Measurements from ENCODE around the gene ZNF341.

ZNF341 gene

DNA sequence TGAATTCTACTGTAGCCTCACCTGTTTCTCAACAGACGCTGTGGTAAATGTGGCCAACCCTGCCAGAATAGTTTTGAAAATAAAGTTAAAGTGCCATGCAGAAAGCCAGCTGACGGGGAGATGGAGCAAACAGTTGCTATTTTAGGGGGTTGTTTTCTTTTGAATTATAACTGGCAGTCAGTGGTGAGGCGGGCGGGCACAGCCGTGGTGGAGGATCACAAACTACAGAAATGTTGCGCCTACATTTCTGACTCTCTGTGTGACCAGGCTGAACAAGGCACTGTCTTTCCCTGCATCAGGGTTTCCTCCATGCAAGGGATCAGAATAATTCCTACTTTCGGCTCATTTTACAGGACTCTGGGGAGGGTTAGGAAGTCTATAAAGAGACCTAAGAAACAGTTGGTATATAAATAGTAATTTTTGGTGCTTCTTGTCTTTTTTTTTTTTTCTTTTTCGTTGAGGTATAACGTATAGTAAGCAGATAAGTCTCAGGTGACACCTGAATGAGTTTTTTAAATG is 96.6 kb downstream of the ZNF341 start:
- no peak for DNase-seq

DNA sequence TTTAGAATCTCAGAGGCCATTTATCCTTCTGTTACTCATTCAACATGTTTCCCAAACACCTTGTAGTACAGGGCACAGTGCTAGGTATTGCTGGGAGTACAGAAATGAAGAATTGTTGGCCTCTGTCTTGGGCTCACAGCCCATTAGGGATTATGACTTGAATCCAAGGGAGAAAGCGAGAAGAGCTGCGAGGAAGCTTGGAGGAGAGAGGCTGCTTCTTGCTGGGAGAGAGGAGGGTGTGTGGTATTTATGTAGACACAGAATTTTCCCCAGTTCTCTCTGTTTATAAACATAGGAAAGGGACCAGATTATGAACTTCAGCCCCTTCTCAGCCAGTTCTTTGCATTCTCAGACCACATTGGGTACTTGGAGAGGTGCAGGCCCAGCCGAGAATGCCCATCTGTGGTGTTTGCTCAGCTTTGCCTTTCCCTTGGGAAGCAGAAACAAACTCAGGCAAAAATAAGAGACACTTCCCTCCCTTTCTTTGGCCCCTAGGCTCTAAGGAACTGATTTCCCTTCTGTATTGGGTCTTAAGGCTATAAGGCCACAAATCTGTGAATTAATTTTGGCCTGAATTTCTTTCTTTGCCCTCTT is 97.3 kb downstream of the ZNF341 start:
- no peak for DNase-seq

DNA sequence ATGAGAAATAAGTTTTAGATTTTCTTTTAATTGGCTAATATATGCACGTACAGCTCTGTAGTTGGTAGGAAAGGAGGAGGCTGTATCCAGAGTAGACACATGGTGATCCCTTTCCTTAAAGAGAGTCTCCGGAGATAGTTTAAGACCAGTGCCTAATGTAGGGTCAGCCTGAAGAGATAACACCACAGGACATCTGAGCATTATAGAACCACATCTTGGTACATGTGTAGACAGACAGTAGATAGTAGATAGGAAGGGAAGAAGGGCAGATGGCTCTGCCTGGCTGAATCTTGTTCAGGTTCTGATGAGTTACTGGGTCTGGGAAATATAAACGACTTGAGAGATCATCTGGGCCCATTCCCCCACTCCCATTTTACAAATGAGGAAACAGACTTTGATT is 97.8 kb downstream of the ZNF341 start:
- DNase-seq: no peak

GRCh38 chr20:33830371-33830770 is 98.6 kb downstream of the ZNF341 start:
- no peak for DNase-seq

DNA sequence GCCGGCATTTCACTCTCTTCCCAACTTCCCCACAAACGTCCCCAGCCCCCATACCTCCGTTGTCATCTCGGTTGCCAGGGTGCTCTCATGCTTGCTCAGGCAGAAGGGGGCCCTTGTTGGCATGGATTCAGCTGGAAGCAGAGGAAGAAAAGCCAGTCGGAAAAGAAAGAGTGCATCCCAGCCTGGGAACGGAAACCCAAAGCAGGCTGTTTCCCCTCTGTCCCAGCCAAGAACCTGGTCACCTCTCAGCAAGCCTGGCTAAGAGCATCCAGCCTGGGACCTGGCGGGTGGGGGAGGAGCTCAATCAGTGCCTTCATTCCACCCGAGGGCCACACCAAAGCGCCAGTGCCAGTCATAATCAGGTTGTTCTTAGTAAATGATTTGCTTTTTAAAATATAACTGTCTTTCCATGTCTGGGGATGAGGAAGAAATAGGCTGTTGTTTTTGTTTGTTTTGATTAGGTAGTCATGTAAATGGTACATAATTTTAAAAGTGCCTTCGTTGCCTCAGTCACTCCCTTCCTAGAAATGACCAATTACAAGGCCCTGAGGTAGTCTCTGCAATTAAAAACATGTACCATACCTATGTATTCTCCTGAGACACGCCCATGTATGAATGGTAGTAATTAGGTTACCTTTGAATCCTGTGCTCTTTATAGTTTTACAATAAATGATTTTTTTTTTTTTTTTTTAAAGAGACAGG is 100.5 kb downstream of the ZNF341 start:
- no peak for DNase-seq

DNA sequence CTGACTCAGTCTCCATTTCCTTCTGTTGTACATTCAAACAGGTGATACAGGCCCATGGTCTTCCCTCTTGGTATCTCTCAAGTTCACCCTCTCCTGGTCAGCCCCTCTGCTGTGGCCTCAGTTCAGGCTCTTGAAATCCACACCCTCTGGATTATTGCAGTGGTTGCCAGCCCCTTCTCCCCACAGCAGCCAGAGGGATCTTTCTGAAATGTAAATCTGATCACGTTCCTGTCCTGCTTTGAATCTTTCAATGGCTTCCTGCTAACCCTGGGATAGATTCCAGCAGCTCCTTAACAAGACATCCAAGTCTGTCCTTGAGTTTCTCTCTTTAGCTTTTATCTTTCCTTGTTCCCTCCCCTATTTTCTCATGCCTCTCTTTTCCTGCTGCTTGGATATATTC is 101.5 kb downstream of the ZNF341 start:
- DNase-seq: no peak

- DNase-seq: no peak
Observed at GRCh38 chr20:33835615-33836172, 103.9 kb downstream of the ZNF341 start.

DNA sequence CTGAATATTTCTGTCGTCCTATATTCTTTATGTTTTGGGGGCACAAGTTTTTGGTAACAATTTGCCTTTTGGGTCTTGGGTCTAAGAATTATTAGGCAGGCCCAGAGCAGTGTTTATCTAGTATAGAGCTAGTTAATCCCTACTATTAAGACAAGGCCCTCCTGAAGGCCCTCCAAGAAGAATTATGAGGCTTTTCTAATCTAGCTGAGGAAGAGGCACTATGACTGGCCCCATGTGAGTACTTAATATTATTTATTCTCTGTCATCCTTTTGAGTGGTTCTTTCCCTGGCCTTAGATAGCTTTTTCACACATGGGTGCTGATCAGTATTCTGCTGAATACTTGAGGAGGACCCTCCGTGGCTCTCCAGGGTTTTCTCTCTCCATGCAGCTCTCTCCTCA is 104.5 kb downstream of the ZNF341 start:
- DNase-seq: no peak

DNA sequence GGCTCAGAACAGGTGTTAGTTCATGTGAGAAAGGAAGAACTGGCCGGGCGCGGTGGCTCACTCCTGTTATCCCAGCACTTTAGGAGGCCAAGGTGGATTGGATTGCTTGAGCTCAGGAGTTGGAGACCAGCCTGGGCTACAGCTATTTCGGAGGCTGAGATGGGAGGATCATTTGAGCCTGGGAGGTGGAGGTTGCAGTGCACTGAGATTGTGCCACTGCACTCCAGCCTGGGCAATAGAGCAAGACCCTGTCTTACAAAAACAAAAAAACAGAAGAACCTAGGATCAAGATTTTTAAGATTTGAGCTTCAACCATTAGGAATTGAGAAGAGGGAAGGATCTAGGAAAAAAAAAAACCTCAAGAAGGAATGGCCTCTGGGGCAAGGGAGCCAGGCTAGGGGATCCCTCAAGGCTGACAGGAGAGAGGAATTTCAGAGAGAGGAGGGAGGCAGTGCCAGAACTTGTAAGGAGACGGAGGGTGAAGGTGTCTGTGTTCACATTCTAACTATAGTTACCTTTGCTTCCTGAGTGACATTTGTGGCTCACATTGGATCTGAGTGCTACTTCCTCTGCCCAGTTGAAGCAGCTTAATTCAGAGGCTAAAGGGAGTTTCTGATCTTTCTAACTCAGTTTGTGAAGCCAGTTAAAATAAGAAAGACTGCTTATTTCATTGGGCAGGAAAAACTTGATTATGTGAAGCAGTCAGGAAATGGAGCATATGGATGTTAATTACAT is 105.5 kb downstream of the ZNF341 start:
- DNase-seq: no peak

GRCh38 chr20:33838035-33838864 is 106.5 kb downstream of the ZNF341 start:
- DNase-seq: no peak

DNA sequence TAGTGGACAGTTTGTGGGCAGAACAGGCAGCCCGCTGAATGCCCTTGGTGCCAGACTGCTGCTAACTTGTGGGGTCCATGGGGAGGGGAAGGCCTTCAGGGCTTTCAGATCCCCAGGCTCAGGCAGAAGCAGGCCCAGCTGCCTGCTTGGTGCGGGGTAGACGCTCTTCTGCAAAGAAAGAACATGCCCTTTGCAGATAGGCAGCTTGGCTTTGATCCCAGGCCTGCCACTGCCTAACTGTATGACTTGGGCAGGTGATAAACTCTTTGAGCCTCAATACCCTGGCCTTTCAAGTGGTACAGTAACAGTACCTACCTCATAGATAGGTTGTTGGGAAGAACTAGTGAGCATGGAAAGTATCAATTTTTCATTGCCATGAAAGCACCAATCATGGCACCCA is 107.8 kb downstream of the ZNF341 start:
- DNase-seq: no peak

DNA sequence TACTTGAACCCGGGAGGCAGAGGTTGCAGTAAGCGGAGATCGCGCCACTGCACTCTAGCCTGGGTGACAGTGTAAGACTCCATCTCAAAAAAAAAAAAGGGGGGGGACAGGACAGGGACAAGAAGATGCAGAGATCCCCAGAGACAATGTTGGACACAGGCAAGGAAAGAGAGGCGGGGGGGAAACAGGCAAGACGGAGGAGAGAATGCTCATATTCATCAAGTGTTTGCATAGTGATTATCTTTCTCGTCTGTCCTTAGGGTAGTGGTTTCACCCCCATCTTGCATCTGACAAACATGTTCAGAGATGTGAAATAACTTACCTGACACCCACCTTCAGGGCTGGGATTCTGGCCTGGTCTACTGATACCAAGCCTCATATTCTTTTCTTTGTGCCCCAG is 108.4 kb downstream of the ZNF341 start:
- no peak for DNase-seq

- no peak for DNase-seq
Observed at GRCh38 chr20:33840759-33841435, 109.1 kb downstream of the ZNF341 start.

DNA sequence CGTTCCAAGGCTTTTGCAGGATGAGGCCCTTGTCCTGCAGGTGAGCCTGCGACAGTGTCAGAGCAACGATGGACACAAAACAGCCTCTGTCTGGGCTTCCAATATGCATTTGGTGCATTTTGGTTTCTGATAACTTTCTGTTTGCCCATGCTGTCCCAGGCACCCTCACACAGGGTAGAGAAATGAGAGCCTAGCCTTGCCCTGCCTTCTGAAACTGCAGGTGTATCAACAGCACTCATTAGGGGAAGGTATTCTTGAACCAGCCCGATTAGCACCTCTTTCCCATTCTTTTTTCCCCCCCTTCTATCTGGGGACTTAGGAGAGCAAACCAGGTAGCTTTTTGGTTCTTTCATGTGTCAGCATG is 109.6 kb downstream of the ZNF341 start:
- no peak for DNase-seq
